Psoas muscle (tissue), 8 donors: ENCODE results near the gene GDPD1. TPM values are rescaled to one million over a fixed set of nuclear protein-coding genes. Genes with fewer than 3 reads are reported as not detected.
"Not testable (repeated sequence)": the region's sequence is repeated elsewhere in the genome, so short reads cannot be mapped to it uniquely, and the experiment has no call there.

Experiments
- ATAC-seq, 4 donors: fragments of 200-7000 bp; cut with Tn5 transposase; one replicate each; pipeline ENCODE4 v1.9.1; 2020; ENCODE audit warnings: moderate library complexity in 3 of 4, mild to moderate bottlenecking in 2 of 4
- DNase-seq, 2 donors: peaks; one replicate each; pipeline ENCODE4 v3.0.0-alpha.2; 2020
- H3K27ac ChIP-seq: fragments of 200-600 bp; one replicate; pipeline ENCODE4 v1.8.0; 2022
- H3K27me3 ChIP-seq, 3 donors: fragments of 200-600 bp in 1 of 3; one replicate each; pipeline versions ENCODE4 v1.6.1 to v1.8.0; 2013 to 2022; ENCODE audit warnings: low read length in 2 of 3, mild to moderate bottlenecking in 2 of 3, moderate library complexity in 1 of 3; ENCODE audit not compliant: insufficient read depth in 3 of 3
- H3K36me3 ChIP-seq, 2 donors: fragments of 200-600 bp in 1 of 2; one replicate each; pipeline versions ENCODE4 v1.6.1 to v1.8.0; 2013 to 2022; ENCODE audit warnings: low read depth in 1 of 2, mild to moderate bottlenecking in 1 of 2, moderate library complexity in 1 of 2; ENCODE audit not compliant: insufficient read depth in 1 of 2
- H3K4me1 ChIP-seq: fragments of 200-600 bp; one replicate; pipeline ENCODE4 v1.8.0; 2022
- H3K4me3 ChIP-seq: fragments of 200-600 bp; one replicate; pipeline ENCODE4 v1.8.0; 2022; ENCODE audit warnings: mild to moderate bottlenecking
- H3K9me3 ChIP-seq: fragments of 200-600 bp; one replicate; pipeline ENCODE4 v1.8.0; 2022
- WGBS, 3 donors: extraction: QIAGEN DNeasy Blood & Tissue Kit; methylation state at CpG; one replicate each; pipeline versions ENCODE4 v1.1.6 to v1.1.7; 2013; 5-methylcytosine and 5-hydroxymethylcytosine counted together
- intact Hi-C, 2 donors: fragments of 100-400 bp; cut with DNase I; formaldehyde crosslinking; loops; one replicate each; pipeline versions ENCODE4 v1.11.0 to v1.14.2; 2022
- polyA plus RNA-seq, 3 donors: library from polyadenylated mRNA; stranded (reverse); fragments of 200-250 nt; gene quantifications; one replicate each; pipeline ENCODE4 v1.2.3, GENCODE V29; 2013
- total RNA-seq, 4 donors: library from RNA; stranded (reverse); fragmentation: NEBNext Ultra II Directional in 2 of 4; extraction: Animal tissue kit (Norgen Biotek cat#: 25700) in 2 of 4; gene quantifications; one replicate each; pipeline versions ENCODE4 v1.2.1 to v1.2.4, GENCODE V29; 2021 to 2023
- TF ChIP-seq, protein P1 (sequence below): fragments of 200-600 bp; IDR thresholded peaks from one replicate; pipeline ENCODE4 v1.8.0; 2022; ENCODE audit warnings: antibody characterized with exemption
- donor health status: healthy with polysubstance abuse.
- donor health status: DM: no; HTN: no; CAD: no; lungs with moderate emphysema.
- donor health status: Bipolar disorder and iron deficiency.
- donor health status: healthy.
- donor health status: DM: yes; HTN: yes; CAD: no.
- donor health status: DM: no; HTN: no; CAD: no.
- donor health status: DM: no; HTN: no; CAD: no.
- donor health status: DM: yes; HTN: yes; CAD: no.

The GDPD1 gene
- total and polyA plus RNA-seq, 7 donors, result 0.25 to 2.3 (median 0.99) TPM

DNA sequence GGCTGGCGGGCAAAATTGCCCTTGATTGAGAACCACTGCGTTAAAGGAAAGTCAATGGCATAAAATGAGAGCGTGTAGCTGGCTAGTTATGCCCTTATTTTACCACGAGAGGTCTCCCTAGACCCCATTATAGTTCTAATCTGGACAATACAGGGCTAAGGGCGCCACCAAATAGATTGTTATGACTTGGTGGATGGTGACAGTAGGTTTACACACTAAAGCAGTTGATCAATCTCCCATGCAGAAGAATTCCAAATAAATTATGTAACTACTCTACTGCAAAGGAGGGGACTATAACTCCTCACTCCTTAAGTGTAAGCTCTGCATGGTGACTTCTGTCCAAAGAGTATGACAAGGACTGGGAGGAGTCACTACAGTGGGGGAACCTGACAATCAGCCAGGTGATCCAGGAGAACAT, 90.7 kb downstream of the GDPD1 start:
- intact Hi-C loops, result loop anchor here (1.0 to 10.0 kb wide), 5 partner anchors 35 to 252 kb away; no protein-coding TSS in a partner anchor
- TF ChIP-seq, protein P1, sequence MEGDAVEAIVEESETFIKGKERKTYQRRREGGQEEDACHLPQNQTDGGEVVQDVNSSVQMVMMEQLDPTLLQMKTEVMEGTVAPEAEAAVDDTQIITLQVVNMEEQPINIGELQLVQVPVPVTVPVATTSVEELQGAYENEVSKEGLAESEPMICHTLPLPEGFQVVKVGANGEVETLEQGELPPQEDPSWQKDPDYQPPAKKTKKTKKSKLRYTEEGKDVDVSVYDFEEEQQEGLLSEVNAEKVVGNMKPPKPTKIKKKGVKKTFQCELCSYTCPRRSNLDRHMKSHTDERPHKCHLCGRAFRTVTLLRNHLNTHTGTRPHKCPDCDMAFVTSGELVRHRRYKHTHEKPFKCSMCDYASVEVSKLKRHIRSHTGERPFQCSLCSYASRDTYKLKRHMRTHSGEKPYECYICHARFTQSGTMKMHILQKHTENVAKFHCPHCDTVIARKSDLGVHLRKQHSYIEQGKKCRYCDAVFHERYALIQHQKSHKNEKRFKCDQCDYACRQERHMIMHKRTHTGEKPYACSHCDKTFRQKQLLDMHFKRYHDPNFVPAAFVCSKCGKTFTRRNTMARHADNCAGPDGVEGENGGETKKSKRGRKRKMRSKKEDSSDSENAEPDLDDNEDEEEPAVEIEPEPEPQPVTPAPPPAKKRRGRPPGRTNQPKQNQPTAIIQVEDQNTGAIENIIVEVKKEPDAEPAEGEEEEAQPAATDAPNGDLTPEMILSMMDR, result peak; percentile 80
- Histone ChIP-seq H3K4me1 (peaks cover 9% of the 10 kb centered on the region), H3K27ac (no peak overlapping the region), H3K36me3 (no peaks in the 10 kb centered on the region), H3K4me3 (no peak overlapping the region), H3K9me3 (no peaks in the 10 kb centered on the region), H3K27me3 (no peaks in the 10 kb centered on the region)
- DNase-seq, result no peak
- 1% methylated on average over 5 of the region's 5 CpGs for WGBS, 3 donors
- ATAC-seq, result peak; percentile 93 to 98 (median 96)

DNA sequence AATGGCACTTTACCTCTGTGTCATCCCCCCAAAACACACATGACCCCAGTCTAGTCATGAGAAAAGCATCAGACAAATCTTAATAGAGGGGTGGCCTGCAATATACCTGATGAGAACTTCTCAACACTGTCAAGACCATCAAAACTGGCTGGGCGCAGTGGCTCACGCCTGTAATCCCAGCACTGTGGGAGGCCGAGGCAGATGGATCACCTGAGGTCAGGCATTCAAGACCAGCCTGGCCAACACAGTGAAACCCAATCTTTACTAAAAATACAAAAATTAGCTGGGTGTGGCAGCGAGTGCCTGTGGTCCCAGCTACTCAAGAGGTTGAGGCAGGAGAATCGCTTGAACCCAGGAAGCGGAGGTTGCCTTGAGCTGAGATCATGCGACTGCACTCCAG, 91.2 kb downstream of the GDPD1 start:
- H3K4me3 ChIP-seq, DNase-seq, H3K27ac ChIP-seq, H3K9me3 ChIP-seq, H3K27me3 ChIP-seq, H3K4me1 ChIP-seq, H3K36me3 ChIP-seq: not testable (repeated sequence)
- intact Hi-C loops, result loop anchor here (1.0 to 10.0 kb wide), 5 partner anchors 35 to 251 kb away; no protein-coding TSS in a partner anchor
- peak in 3 of 4 donors; percentile 8 to 40 (median 23) for ATAC-seq
- 48 to 66% (median 61%) methylated on average over 7 of the region's 7 CpGs for WGBS, 3 donors

DNA sequence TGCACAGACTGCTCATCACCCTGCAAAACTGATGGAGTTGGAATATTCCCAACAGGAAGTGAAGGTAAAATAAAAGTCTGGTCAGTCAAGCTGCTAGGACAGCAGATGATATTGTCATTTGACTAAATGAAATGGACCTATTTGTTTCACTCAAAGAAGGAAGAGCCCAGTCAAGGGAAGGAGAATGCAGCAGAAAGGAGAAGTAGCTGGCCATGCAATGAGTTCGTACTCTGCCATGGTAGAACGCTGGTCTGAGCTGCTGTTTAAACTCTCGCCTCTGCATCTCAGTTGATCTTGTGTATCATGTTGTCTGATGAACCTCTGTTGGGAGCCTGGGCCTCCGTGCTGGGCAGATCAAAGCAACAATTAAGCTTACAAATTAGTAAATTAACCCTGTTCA, 95.6 kb downstream of the GDPD1 start:
- Histone ChIP-seq H3K9me3 (no peaks in the 10 kb centered on the region), H3K4me1 (peaks cover 6% of the 10 kb centered on the region), H3K27ac (no peak overlapping the region), H3K27me3 (no peaks in the 10 kb centered on the region), H3K36me3 (no peaks in the 10 kb centered on the region), H3K4me3 (no peak overlapping the region)
- WGBS, 3 donors, result 62 to 72% (median 71%) methylated on average over 4 of the region's 4 CpGs
- ATAC-seq, result no peak
- TF ChIP-seq, protein P1, result no peak
- intact Hi-C loops, result loop anchor here in 1 of 2 donors (10.0 kb wide), 1 partner anchor 239 kb away; no protein-coding TSS in a partner anchor
- no peak for DNase-seq

Other genes with a start within 250 kb of the GDPD1 start
- 10 to 100 TPM; 12.1 to 16.2 (median 14.7) TPM for gene TRIM37, start 113.6 kb upstream of the GDPD1 start, total RNA-seq
- 10 to 100 TPM in 1 of 3 donors, 1 to 10 TPM in 2; 6.8 to 17.6 (median 9.5) TPM for gene TRIM37, start 113.6 kb upstream of the GDPD1 start, polyA plus RNA-seq
- 10 to 100 TPM in 3 of 4 donors, 1 to 10 TPM in 1; 7.2 to 17.1 (median 11.2) TPM for gene SKA2, start 65.3 kb upstream of the GDPD1 start, total RNA-seq
- gene SKA2, start 65.3 kb upstream of the GDPD1 start, polyA plus RNA-seq, result 10 to 100 TPM in 2 of 3 donors, 1 to 10 TPM in 1; 9.2 to 15.5 (median 11.5) TPM
- gene PRR11, start 64.8 kb upstream of the GDPD1 start, total RNA-seq, result 1 to 10 TPM in 1 of 4 donors, under 1 TPM in 3; 0.34 to 1.0 (median 0.62) TPM
- 1 to 10 TPM in 1 of 3 donors, under 1 TPM in 2; 0.28 to 2.3 (median 0.44) TPM for gene PRR11, start 64.8 kb upstream of the GDPD1 start, polyA plus RNA-seq
- gene SMG8, start 10.5 kb upstream of the GDPD1 start, total RNA-seq, result 10 to 100 TPM in 2 of 4 donors, 1 to 10 TPM in 2; 7.7 to 11.5 (median 9.8) TPM
- gene SMG8, start 10.5 kb upstream of the GDPD1 start, polyA plus RNA-seq, result 10 to 100 TPM in 1 of 3 donors, 1 to 10 TPM in 2; 6.0 to 11.7 (median 6.2) TPM
- 10 to 100 TPM; 19.9 to 47.8 (median 22.3) TPM for gene YPEL2, start 111.1 kb downstream of the GDPD1 start, total RNA-seq
- gene YPEL2, start 111.1 kb downstream of the GDPD1 start, polyA plus RNA-seq, result 10 to 100 TPM in 1 of 3 donors, 1 to 10 TPM in 2; 1.9 to 10.6 (median 6.9) TPM